Neutrophil (primary cell): Measurements from ENCODE around the gene USB1.

Experiments used
- H3K27ac ChIP-seq: fragments of 200-600 bp; sonication (generic); 2 replicates; pipeline ENCODE4 v1.5.1; 2016; ENCODE audit warnings: mild to moderate bottlenecking, moderate library complexity
- H3K27me3 ChIP-seq: fragments of 200-600 bp; sonication (generic); 2 replicates; pipeline ENCODE4 v1.6.0; 2016; ENCODE audit warnings: mild to moderate bottlenecking
- H3K36me3 ChIP-seq: fragments of 200-600 bp; sonication (generic); 2 replicates; pipeline ENCODE4 v1.5.1; 2017
- H3K4me1 ChIP-seq, 2 experiments: fragments of 200-600 bp in 1 of 2; sonication (generic) in 1 of 2; 1 replicate in 1 of 2; 2 replicates in 1 of 2; pipeline versions ENCODE4 v1.5.1 to v1.6.1; 2013 to 2016; ENCODE audit warnings: low read depth in 1 of 2, low read length in 1 of 2, mild to moderate bottlenecking in 1 of 2, moderate library complexity in 1 of 2; ENCODE audit not compliant: control insufficient read depth in 1 of 2, insufficient read depth in 1 of 2
- H3K4me3 ChIP-seq, 2 experiments: fragments of 200-600 bp in 1 of 2; sonication (generic) in 1 of 2; 1 replicate in 1 of 2; 2 replicates in 1 of 2; pipeline ENCODE4 v1.5.1; 2013 to 2016; ENCODE audit warnings: low read depth in 1 of 2, low read length in 1 of 2, mild to moderate bottlenecking in 1 of 2, moderate library complexity in 1 of 2
- H3K9me3 ChIP-seq: fragments of 200-600 bp; sonication (generic); 2 replicates; pipeline ENCODE4 v1.5.1; 2016
- TF ChIP-seq, protein P1 (sequence below): fragments of 200-600 bp; sonication (generic); IDR thresholded peaks from 2 replicates; pipeline ENCODE4 v1.5.1; 2016; ENCODE audit warnings: antibody characterized with exemption

USB1 gene

DNA sequence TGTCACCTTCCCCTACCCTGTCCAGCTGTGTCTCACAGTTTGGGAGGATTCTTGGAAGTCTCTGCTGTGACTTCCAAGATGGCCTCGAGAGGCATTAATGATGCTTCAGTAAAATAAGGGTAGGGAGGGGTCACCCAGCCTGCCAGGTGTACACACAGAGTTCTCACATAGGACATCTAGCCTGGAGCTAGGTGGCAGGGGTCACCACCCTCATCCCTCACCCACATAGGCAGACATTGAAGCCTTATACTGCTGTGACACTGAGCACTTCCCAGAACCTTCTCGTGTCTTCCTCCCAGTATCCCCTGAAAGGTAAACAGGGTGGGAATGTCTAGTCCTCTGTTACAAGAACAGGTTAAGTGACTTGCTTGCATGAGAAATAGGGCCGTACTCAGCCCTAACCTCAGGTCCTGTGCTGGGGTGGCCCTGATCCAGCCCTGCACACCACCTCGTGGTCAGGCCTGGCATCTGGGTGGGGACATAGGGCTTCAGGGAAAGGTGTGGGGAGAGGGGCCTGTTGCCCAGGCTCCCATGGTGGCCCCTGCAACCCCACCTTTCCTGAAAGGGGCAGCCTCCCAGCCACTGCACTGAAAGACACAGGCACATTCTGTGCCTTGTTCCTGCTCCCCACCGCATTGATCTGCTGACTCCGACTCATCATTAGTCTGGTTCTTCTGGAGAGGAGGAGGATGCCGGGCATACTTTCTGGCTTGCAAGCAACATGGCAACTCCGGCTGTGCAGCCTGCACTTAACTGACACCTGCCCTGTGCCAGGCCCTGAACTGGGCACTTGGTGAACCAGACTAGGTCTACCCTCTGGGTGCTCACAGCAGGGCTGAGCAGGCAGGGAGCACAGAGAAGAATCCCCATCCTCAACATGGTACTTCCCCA, 20.7 kb downstream of the USB1 start:
- Histone ChIP-seq H3K36me3 (peaks cover 51% of the 10 kb centered on the region), H3K9me3 (no peaks in the 10 kb centered on the region), H3K4me1 (peaks cover 24 to 25% of the 10 kb centered on the region in 2 experiments), H3K27me3 (peaks cover 46% of the 10 kb centered on the region), H3K27ac (no peak overlapping the region), H3K4me3 (no peak overlapping the region)
- TF ChIP-seq, protein P1, sequence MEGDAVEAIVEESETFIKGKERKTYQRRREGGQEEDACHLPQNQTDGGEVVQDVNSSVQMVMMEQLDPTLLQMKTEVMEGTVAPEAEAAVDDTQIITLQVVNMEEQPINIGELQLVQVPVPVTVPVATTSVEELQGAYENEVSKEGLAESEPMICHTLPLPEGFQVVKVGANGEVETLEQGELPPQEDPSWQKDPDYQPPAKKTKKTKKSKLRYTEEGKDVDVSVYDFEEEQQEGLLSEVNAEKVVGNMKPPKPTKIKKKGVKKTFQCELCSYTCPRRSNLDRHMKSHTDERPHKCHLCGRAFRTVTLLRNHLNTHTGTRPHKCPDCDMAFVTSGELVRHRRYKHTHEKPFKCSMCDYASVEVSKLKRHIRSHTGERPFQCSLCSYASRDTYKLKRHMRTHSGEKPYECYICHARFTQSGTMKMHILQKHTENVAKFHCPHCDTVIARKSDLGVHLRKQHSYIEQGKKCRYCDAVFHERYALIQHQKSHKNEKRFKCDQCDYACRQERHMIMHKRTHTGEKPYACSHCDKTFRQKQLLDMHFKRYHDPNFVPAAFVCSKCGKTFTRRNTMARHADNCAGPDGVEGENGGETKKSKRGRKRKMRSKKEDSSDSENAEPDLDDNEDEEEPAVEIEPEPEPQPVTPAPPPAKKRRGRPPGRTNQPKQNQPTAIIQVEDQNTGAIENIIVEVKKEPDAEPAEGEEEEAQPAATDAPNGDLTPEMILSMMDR, result no peak

DNA sequence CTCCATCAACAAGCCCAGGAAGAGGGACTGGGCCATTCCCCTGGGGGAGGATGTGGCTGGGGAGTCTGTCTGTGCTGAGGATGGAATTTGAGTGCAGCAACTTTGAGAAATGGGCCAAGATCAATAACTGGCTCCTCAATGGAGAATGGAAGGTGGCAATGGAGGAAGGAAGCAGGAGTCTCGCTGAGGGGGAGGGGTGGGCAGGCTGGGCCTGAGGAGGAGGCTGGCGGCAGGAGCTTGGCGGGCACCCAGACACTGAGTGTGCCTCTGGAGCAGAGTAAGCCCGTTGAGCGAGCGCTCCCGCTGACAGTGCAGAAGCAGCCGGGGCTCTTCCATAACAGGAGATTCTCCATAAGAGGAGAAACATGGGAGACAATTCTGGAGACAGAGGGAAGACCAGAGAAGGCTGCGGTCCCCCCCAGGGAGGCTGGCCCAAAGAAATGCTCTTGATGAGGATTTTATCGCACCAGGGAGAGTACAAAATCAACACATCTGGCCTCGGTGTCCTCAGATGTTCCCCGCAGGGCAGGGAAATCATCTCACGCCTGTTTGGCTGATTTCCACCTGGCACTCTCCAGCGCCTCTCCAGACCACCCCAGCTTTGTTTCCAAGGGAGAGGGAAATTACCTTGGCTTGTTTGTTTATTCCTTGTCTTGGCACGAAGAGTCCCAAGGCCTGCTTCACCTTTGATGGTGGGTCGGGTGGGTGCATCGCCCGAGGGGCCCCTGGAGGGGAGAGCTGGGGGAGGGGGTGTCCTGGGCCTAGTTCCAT, 21.6 kb downstream of the USB1 start:
- Histone ChIP-seq H3K9me3 (no peaks in the 10 kb centered on the region), H3K27me3 (peaks cover 55% of the 10 kb centered on the region), H3K4me3 (no peak overlapping the region), H3K36me3 (peaks cover 43% of the 10 kb centered on the region), H3K27ac (no peak overlapping the region), H3K4me1 (peaks cover 26 to 30% of the 10 kb centered on the region in 2 experiments)
- TF ChIP-seq, protein P1, result no peak

DNA sequence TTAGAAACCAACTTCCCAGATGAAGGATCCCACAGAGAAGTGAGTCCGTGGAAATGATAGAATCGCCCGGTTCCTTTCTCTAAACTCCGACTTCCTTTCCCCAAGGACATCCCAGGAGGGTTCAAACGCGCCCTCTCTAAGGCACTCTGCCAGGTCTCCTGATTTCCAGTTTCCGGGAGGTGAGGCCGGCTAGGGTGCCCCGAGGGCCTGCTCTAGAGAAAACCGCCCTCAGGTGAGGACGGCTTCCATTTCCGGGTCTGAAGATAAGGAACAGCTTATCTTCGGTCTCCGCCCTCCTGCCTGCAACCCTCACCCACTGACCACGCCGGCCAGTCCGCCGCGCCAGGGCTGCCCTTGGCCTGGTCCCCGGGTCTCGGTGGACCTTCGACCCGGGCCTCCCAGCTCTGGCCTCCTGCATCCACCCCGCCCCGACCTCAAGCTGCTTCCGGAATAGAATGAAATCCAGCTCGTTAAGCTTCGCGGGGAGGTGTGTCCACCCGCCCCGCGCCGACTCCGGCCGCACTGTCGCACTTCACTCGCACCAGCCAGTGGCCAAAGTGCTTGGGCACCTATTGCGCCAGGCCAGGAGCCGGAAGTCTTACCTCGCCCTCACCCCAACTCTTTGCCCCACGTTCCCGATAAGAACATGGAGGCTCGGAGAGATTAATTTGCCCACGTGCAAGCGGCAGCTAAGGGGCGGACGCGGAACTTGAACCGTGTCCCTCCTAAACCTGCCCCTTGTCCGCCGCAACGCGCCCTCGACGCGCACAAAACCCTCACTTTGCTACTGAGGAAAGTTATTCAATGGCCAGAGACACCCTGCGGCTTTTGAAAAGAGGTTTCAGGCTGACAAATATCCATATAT, 23.5 kb downstream of the USB1 start:
- H3K27ac ChIP-seq, result no peak overlapping the region
- TF ChIP-seq, protein P1, result no peak
- H3K9me3 ChIP-seq, result no peaks in the 10 kb centered on the region
- peak overlapping the region; percentile 51 to 58 for H3K4me3 ChIP-seq
- peaks cover 23% of the 10 kb centered on the region for H3K36me3 ChIP-seq
- peaks cover 26 to 30% of the 10 kb centered on the region in 2 experiments for H3K4me1 ChIP-seq
- peaks cover 73% of the 10 kb centered on the region for H3K27me3 ChIP-seq

DNA sequence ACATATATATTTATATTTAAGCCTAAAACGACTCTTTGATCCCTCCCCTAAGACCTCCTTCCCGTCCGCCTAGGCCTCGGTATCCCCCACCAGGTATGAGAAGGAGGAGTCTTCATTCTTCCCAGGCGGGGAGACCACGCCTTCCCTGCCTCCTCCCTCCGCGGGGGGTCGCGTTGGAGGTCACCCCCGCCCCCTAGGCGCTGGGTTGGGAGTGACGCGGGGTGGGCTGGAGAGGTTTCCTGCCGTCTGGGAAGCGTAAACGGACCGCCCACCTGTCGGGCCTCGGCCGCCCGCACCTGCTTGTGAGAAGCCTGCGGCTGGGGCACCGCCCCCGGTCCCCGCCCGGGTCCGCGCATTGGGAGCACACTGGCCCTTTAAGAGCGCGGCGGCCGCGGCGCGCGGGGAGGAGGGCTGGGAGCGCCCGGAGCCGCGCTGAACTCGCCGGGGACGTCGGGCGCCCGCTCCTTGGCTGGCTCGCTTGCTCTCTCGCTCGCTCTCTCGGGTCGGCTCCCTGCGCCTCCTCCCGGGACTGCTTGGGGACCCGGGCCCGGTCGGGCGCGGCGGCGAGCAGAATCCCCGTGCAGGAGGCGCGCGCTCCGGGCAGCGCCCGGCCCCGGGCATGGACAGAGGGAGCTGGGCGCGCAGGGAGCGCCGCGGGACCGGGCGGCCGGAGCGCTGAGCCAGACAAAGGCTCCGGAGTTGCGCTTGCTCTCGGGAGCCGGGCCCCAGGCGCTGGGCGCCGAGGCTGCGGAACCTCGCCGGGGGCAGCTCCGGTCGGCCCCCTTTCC, 24.3 kb downstream of the USB1 start, which contains the start of gene MMP15:
Gene MMP15 (plus strand): TSS at position 404 of the 788 bp plus-strand sequence. CDS start 597 bp downstream, outside the sequence.
- H3K27me3 ChIP-seq, result peaks cover 73% of the 10 kb centered on the region
- H3K27ac ChIP-seq, result no peak within 1 kb of the TSS
- H3K4me3 ChIP-seq, result peak within 1 kb of the TSS; percentile 51 to 58
- TF ChIP-seq, protein P1, result no peak
- peaks cover 18% of the 10 kb centered on the region for H3K36me3 ChIP-seq
- no peaks in the 10 kb centered on the region for H3K9me3 ChIP-seq
- peaks cover 26 to 30% of the 10 kb centered on the region in 2 experiments for H3K4me1 ChIP-seq
